Prostate gland (tissue), 2 donors: ENCODE results near the gene DNM3.

ENCODE experiments used
- POLR2A ChIP-seq: fragments of 450-650 bp; IDR thresholded peaks from one replicate; pipeline ENCODE4 v1.6.1; 2016; ENCODE audit warnings: antibody characterized with exemption, mild to moderate bottlenecking
- POLR2AphosphoS5 ChIP-seq: sonication (generic); formaldehyde crosslinking; IDR thresholded peaks from one replicate; pipeline ENCODE4 v1.6.1; 2017; ENCODE audit warnings: antibody characterized with exemption
- TF ChIP-seq, protein P1 (sequence below), 4 experiments: fragments of 200-600 bp in 2 of 4; fragments of 450-650 bp in 2 of 4; sonication (generic) in 2 of 4; IDR thresholded peaks; 1 replicate in 3 of 4; 2 replicates in 1 of 4; pipeline ENCODE4 v1.5.1; 2016 to 2019; ENCODE audit warnings: antibody characterized with exemption in 4 of 4, mild to moderate bottlenecking in 2 of 4, moderate library complexity in 2 of 4

DNA sequence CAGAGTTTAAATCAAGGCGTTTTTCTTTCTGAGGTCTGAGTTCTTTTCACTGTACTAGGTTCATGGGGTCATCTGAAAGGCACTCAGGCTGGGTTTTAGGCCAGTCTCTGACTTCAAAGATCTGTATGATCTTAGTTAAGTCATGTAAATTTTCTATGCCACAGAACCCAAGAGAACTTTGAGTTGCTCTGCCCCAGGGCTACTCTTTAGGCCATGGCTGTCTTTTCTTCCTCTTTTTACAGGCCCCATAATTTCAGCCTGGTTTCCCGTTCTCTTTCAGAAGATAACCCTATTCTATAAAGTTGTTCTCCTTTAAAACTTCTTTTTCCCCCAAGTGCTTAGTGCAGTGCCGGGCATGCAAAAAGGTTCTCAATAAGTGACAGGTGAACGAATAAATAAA is 33.7 kb upstream of the DNM3 start:
- TF ChIP-seq, protein P1, sequence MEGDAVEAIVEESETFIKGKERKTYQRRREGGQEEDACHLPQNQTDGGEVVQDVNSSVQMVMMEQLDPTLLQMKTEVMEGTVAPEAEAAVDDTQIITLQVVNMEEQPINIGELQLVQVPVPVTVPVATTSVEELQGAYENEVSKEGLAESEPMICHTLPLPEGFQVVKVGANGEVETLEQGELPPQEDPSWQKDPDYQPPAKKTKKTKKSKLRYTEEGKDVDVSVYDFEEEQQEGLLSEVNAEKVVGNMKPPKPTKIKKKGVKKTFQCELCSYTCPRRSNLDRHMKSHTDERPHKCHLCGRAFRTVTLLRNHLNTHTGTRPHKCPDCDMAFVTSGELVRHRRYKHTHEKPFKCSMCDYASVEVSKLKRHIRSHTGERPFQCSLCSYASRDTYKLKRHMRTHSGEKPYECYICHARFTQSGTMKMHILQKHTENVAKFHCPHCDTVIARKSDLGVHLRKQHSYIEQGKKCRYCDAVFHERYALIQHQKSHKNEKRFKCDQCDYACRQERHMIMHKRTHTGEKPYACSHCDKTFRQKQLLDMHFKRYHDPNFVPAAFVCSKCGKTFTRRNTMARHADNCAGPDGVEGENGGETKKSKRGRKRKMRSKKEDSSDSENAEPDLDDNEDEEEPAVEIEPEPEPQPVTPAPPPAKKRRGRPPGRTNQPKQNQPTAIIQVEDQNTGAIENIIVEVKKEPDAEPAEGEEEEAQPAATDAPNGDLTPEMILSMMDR (IDR thresholded peaks at IDR 0.05) = no peak
- TF ChIP-seq POLR2AphosphoS5 = no peak
- no peak for TF ChIP-seq POLR2A
